Osteocyte (in vitro differentiated cells): ENCODE measurements around the gene ARL9. TPM values are rescaled to one million over a fixed set of nuclear protein-coding genes. Genes with fewer than 3 reads are reported as not detected.
A peak's percentile ranks its signal among the peaks of the same experiment; 100 is the strongest.

Experiments used
- DNase-seq: peaks from one replicate; pipeline ENCODE4 v3.0.0; 2021; ENCODE audit warnings: mixed read lengths; ENCODE audit not compliant: unreplicated experiment; ENCODE audit errors: extremely low spot score
- H3K27ac Mint-ChIP-seq: one replicate; pipeline ENCODE4 v1.8.0; 2021; ENCODE audit warnings: mild to moderate bottlenecking, mixed read lengths; ENCODE audit not compliant: unreplicated experiment
- H3K27me3 Mint-ChIP-seq: one replicate; pipeline ENCODE4 v1.8.0; 2021; ENCODE audit warnings: mixed read lengths; ENCODE audit not compliant: unreplicated experiment
- H3K36me3 Mint-ChIP-seq: one replicate; pipeline ENCODE4 v1.8.0; 2021; ENCODE audit warnings: mixed read lengths; ENCODE audit not compliant: unreplicated experiment
- H3K4me1 Mint-ChIP-seq: one replicate; pipeline ENCODE4 v1.8.0; 2021; ENCODE audit warnings: mixed read lengths; ENCODE audit not compliant: unreplicated experiment
- H3K4me3 Mint-ChIP-seq: one replicate; pipeline ENCODE4 v1.8.0; 2021; ENCODE audit warnings: mild to moderate bottlenecking, moderate library complexity, mixed read lengths; ENCODE audit not compliant: unreplicated experiment
- H3K9me3 Mint-ChIP-seq: one replicate; pipeline ENCODE4 v1.8.0; 2021; ENCODE audit warnings: mixed read lengths; ENCODE audit not compliant: unreplicated experiment
- long read RNA-seq: library from polyadenylated mRNA; unstranded; transcript quantifications from one replicate; pipeline ENCODE4 v2.0.0, GENCODE V29; 2021
- total RNA-seq: library from RNA; stranded (reverse); gene quantifications from 2 replicates; pipeline ENCODE4 v1.2.1, GENCODE V29; 2021
- TF ChIP-seq, protein P1 (sequence below): fragments of 200-600 bp; sonication (generic); IDR thresholded peaks from 2 replicates; pipeline ENCODE4 v1.5.0; 2021; ENCODE audit warnings: antibody characterized with exemption, mild to moderate bottlenecking, moderate library complexity

ARL9 gene, protein sequence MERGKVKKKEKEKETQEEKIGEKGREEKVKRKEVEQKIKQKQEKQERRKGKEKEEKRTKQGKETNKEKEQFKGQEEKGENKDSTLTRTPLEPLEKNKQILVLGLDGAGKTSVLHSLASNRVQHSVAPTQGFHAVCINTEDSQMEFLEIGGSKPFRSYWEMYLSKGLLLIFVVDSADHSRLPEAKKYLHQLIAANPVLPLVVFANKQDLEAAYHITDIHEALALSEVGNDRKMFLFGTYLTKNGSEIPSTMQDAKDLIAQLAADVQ
- 1.3 and 1.4 TPM in 2 replicates for total RNA-seq
- long read RNA-seq, partial matches to known transcripts: 0 of 3 reads
- long read RNA-seq, other reads (novel, unspliced or antisense): 2 of 3 reads

DNA sequence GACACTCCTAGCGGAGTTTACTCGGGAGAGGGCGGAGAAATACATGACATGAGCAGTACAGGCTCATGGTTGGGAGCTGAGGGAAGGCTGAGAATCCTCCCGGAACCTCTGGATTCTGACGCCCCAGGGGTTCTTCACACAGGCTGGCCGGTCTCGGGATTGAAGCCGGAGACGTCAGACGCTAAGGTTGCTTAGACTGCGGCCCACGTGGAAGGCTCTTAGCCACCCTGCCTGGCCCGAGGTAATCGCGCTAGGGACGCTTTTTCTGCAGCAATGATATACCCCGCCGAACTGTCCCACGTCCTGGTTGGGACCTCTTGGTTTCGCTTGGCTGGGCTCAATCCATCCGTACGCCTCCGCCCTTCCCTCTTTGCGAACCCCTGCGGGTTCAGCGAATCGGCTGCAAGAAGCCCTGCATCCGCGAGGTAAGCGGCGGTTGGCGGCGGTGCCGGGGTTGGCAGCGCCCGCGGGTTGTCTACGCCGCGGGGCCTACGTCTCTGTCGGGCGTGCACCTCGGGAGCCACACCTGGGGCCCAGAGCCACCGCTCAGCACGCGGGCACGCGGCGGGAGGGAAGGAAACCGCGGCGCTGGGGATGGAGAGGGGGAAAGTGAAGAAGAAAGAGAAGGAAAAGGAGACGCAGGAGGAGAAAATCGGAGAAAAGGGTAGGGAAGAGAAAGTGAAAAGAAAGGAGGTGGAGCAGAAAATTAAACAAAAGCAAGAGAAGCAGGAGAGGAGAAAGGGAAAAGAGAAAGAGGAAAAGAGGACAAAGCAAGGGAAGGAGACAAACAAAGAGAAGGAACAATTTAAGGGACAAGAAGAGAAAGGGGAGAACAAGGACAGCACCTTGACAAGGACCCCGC is at the start of gene ARL9:
TSS of gene ARL9 (plus strand) at position 523 of the 862 bp plus-strand sequence. CDS start at position 595, 72 bp downstream.
- H3K9me3 Mint-ChIP-seq: no peaks in the 10 kb centered on the region
- H3K27me3 Mint-ChIP-seq: no peaks in the 10 kb centered on the region
- TF ChIP-seq, protein P1, sequence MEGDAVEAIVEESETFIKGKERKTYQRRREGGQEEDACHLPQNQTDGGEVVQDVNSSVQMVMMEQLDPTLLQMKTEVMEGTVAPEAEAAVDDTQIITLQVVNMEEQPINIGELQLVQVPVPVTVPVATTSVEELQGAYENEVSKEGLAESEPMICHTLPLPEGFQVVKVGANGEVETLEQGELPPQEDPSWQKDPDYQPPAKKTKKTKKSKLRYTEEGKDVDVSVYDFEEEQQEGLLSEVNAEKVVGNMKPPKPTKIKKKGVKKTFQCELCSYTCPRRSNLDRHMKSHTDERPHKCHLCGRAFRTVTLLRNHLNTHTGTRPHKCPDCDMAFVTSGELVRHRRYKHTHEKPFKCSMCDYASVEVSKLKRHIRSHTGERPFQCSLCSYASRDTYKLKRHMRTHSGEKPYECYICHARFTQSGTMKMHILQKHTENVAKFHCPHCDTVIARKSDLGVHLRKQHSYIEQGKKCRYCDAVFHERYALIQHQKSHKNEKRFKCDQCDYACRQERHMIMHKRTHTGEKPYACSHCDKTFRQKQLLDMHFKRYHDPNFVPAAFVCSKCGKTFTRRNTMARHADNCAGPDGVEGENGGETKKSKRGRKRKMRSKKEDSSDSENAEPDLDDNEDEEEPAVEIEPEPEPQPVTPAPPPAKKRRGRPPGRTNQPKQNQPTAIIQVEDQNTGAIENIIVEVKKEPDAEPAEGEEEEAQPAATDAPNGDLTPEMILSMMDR: no peak
- peak within 1 kb of the TSS; percentile 100 for H3K4me3 Mint-ChIP-seq
- H3K36me3 Mint-ChIP-seq: peaks cover 10% of the 10 kb centered on the region
- peaks cover 14% of the 10 kb centered on the region for H3K4me1 Mint-ChIP-seq
- peak within 1 kb of the TSS; percentile 89 for H3K27ac Mint-ChIP-seq
- peak; percentile 87 for DNase-seq

DNA sequence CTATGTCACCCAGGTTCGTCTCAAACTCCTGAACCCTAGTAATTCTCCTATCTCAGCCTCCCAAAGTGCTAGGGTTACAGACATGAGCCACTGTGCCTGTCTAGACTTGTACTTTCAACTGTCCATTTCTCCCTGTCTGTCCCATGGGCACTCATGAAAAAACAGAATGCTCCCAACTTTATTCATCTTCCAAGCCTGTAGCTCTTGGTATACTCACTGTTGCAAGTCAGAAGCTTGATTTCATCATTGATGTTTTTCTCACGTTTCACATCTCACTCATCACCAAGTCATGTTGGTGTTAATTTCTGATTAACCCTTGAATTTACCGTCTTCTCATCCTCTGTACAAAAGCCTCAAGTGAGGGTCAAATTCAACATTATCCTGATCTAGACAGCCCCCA is 45.5 kb upstream of the ARL9 start:
- TF ChIP-seq, protein P1: no peak
- no peak for DNase-seq
- Mint-ChIP-seq H3K36me3 (peaks cover 31% of the 10 kb centered on the region), H3K4me1 (peaks cover 8% of the 10 kb centered on the region), H3K9me3 (no peaks in the 10 kb centered on the region), H3K4me3 (no peak overlapping the region), H3K27ac (no peak overlapping the region), H3K27me3 (no peaks in the 10 kb centered on the region)

DNA sequence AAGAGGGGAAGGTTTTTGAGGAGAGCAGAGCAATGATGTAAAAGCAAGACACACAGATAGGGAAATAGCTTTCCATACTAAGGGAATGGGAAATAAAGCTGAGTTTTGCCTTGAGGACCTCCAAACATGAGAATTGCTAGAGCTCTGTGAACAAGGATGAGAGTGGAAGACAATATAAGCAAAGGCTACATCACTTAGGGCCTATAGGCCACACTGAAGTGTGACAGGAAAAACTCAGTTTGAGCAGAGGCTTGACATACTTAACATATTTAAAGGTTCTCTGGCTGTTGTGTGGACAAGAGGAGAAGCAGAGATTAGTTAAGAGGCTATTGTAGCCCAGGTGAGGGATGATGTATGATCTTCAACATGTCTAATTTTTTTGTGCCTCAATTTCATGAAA is 43.4 kb upstream of the ARL9 start:
- TF ChIP-seq, protein P1: no peak
- no peaks in the 10 kb centered on the region for H3K9me3 Mint-ChIP-seq
- no peak for DNase-seq
- no peaks in the 10 kb centered on the region for H3K27me3 Mint-ChIP-seq
- peaks cover 20% of the 10 kb centered on the region for H3K36me3 Mint-ChIP-seq
- H3K27ac Mint-ChIP-seq: no peak overlapping the region
- H3K4me3 Mint-ChIP-seq: no peak overlapping the region
- peaks cover 25% of the 10 kb centered on the region for H3K4me1 Mint-ChIP-seq

DNA sequence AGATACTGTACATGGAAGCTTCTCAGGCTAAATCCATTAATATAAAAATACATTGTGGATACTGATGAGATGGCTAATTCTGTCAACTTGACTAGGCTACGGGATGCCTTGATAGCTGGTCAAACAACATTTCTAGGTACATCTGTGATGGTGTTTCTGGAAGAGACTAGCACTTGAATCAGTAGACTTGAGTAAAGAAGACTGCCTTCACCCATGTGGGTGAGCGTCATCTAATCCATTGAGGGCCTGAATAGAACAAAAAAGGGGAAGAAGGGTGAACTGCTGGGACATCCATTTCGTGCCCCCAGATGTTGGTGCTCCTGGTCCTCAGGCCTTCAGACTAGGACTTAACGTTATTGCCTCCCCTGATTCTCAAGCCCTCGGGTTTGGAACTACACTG is 41.9 kb upstream of the ARL9 start:
- peaks cover 34% of the 10 kb centered on the region for H3K4me1 Mint-ChIP-seq
- no peak overlapping the region for H3K27ac Mint-ChIP-seq
- no peak overlapping the region for H3K4me3 Mint-ChIP-seq
- H3K36me3 Mint-ChIP-seq: peaks cover 18% of the 10 kb centered on the region
- DNase-seq: no peak
- TF ChIP-seq, protein P1: no peak
- H3K27me3 Mint-ChIP-seq: no peaks in the 10 kb centered on the region
- no peaks in the 10 kb centered on the region for H3K9me3 Mint-ChIP-seq

DNA sequence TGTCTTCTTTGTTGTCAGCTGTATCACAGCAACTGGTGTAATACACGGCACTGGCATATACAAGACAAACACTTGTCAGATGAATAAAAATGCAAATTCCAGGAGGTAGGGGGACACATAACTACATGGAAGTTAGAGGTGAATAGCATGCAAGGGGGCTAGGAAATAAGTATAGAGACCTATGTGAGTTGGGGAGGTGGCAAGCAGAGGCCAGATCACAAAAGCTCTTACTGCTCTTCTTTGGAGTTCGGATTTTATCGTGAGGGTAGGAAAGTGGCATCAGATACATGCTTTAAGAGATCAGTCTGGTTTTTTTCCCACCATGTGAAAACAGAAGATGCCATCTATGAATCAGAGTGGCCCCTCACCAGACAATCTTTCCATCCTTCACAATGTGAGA is 41.0 kb upstream of the ARL9 start:
- TF ChIP-seq, protein P1: no peak
- Mint-ChIP-seq H3K27ac (peak overlapping the region; percentile 39), H3K9me3 (no peaks in the 10 kb centered on the region), H3K4me1 (peaks cover 42% of the 10 kb centered on the region), H3K4me3 (no peak overlapping the region), H3K27me3 (no peaks in the 10 kb centered on the region), H3K36me3 (peaks cover 17% of the 10 kb centered on the region)
- no peak for DNase-seq
